H1 (cell line): ENCODE measurements around the gene LARP1. TPM values are rescaled to one million over a fixed set of nuclear protein-coding genes. Genes with fewer than 3 reads are reported as not detected.

ENCODE experiments used
- CHD1 ChIP-seq: IDR thresholded peaks from 2 replicates; pipeline ENCODE4 v1.6.1; 2012; ENCODE audit warnings: low read depth, low read length, improper control_type of control experiment
- EP300 ChIP-seq, 2 experiments: IDR thresholded peaks; 1 replicate in 1 of 2; 2 replicates in 1 of 2; pipeline ENCODE4 v1.6.1; 2011 to 2012; ENCODE audit warnings: low read depth in 2 of 2, low read length in 2 of 2, mild to moderate bottlenecking in 2 of 2, borderline replicate concordance in 1 of 2, inconsistent platforms in 1 of 2, moderate library complexity in 1 of 2
- PHF8 ChIP-seq: fragments of 200-600 bp; sonication (generic); conservative IDR thresholded peaks from 2 replicates; pipeline ENCODE4 v1.7.1; 2012; ENCODE audit warnings: low read depth, mild to moderate bottlenecking, inconsistent platforms, low read length, moderate library complexity
- polyA plus RNA-seq, 7 experiments: library from polyadenylated mRNA; depleted of rRNA in 3 of 7; stranded (reverse) in 5 of 7; unstranded in 2 of 7; fragments of >200 nt in 5 of 7; fragments of 200-250 nt in 2 of 7; gene quantifications; 1 replicate in 5 of 7; 2 replicates in 1 of 7; 4 replicates in 1 of 7; pipeline versions ENCODE4 v1.2.1 to v1.2.3, GENCODE V29; 2011 to 2013; ENCODE audit warnings: missing spikeins in 2 of 7, mixed read lengths in 2 of 7
- total RNA-seq: library from RNA; stranded (reverse); fragmentation: NEBNext Ultra II Directional; extraction: Animal tissue kit (Norgen Biotek cat#: 25700); gene quantifications from 2 replicates; pipeline ENCODE4 v1.2.1, GENCODE V29; 2021

Gene LARP1
- total and polyA plus RNA-seq, 2 of the 8 experiments (the other 6 are each of a cell fraction or from before 2014, with no cell fraction given): 106 to 422 TPM

- TF ChIP-seq PHF8 (no peak), EP300 (IDR thresholded peaks at IDR 0.05; ENCODE audit: borderline replicate concordance in 1 of 2, low read depth in 2 of 2, low read length in 2 of 2) (no peak), CHD1 (no peak)
These were observed 27.8 kb upstream of the LARP1 start (continued) for GRCh38 chr5:154727361-154727760.
